Nephron (organoid): ENCODE data around the gene BAIAP3.

Source experiments
- H3K27ac Mint-ChIP-seq, 3 experiments: 2 replicates each; pipeline ENCODE4 v1.8.0; 2020; ENCODE audit warnings: mixed read lengths in 3 of 3, mild to moderate bottlenecking in 2 of 3, moderate library complexity in 1 of 3
- H3K27me3 Mint-ChIP-seq: 2 replicates; pipeline ENCODE4 v1.8.0; 2021; ENCODE audit warnings: low read depth, mild to moderate bottlenecking, moderate library complexity, mixed read lengths
- H3K36me3 Mint-ChIP-seq: 2 replicates; pipeline ENCODE4 v1.8.0; 2020; ENCODE audit warnings: low read depth, mixed read lengths
- H3K4me1 Mint-ChIP-seq: 2 replicates; pipeline ENCODE4 v1.8.0; 2020; ENCODE audit warnings: mixed read lengths
- H3K4me3 Mint-ChIP-seq, 3 experiments: 2 replicates each; pipeline ENCODE4 v1.8.0; 2020; ENCODE audit warnings: mild to moderate bottlenecking in 3 of 3, mixed read lengths in 3 of 3, moderate library complexity in 2 of 3
- H3K9me3 Mint-ChIP-seq: 2 replicates; pipeline ENCODE4 v1.8.0; 2020; ENCODE audit warnings: mixed read lengths
- CTCF ChIP-seq, 3 experiments: fragments of 200-600 bp; sonication (generic); IDR thresholded peaks; one replicate each; pipeline ENCODE4 v1.5.0; 2021; ENCODE audit warnings: antibody characterized with exemption in 3 of 3; ENCODE audit not compliant: unreplicated experiment in 3 of 3

BAIAP3 gene

GRCh38 chr16:1338119-1338730 is 4.8 kb downstream of the BAIAP3 start:
- Mint-ChIP-seq H3K4me3 (no peak overlapping the region), H3K27ac (no peak overlapping the region), H3K4me1 (peaks cover 4% of the 10 kb centered on the region), H3K27me3 (peaks cover 45% of the 10 kb centered on the region), H3K36me3 (no peaks in the 10 kb centered on the region), H3K9me3 (no peaks in the 10 kb centered on the region)
- peak; percentile 37 to 53 (median 48) for TF ChIP-seq CTCF (IDR thresholded peaks at IDR 0.05; ENCODE audit: unreplicated experiment in 3 of 3)

- no peaks in the 10 kb centered on the region for H3K36me3 Mint-ChIP-seq
- no peak for TF ChIP-seq CTCF (IDR thresholded peaks at IDR 0.05; ENCODE audit: unreplicated experiment in 3 of 3)
- peaks cover 52% of the 10 kb centered on the region for H3K27me3 Mint-ChIP-seq
- no peak overlapping the region for H3K27ac Mint-ChIP-seq
- no peaks in the 10 kb centered on the region for H3K9me3 Mint-ChIP-seq
- peaks cover 5% of the 10 kb centered on the region for H3K4me1 Mint-ChIP-seq
- H3K4me3 Mint-ChIP-seq, result no peak overlapping the region
Measured at GRCh38 chr16:1338855-1339675, 5.6 kb downstream of the BAIAP3 start.

- peaks cover 39% of the 10 kb centered on the region for H3K27me3 Mint-ChIP-seq
- H3K4me1 Mint-ChIP-seq, result peaks cover 5% of the 10 kb centered on the region
- no peak overlapping the region for H3K4me3 Mint-ChIP-seq
- no peaks in the 10 kb centered on the region for H3K9me3 Mint-ChIP-seq
- TF ChIP-seq CTCF (IDR thresholded peaks at IDR 0.05; ENCODE audit: unreplicated experiment in 3 of 3), result no peak
- no peaks in the 10 kb centered on the region for H3K36me3 Mint-ChIP-seq
- no peak overlapping the region for H3K27ac Mint-ChIP-seq
Measured at GRCh38 chr16:1340730-1341494, 7.5 kb downstream of the BAIAP3 start.

GRCh38 chr16:1341495-1342420 is 8.3 kb downstream of the BAIAP3 start:
- Mint-ChIP-seq H3K4me1 (peaks cover 5% of the 10 kb centered on the region), H3K4me3 (no peak overlapping the region), H3K9me3 (no peaks in the 10 kb centered on the region), H3K27me3 (peaks cover 31% of the 10 kb centered on the region), H3K27ac (no peak overlapping the region), H3K36me3 (no peaks in the 10 kb centered on the region)
- no peak for TF ChIP-seq CTCF (IDR thresholded peaks at IDR 0.05; ENCODE audit: unreplicated experiment in 3 of 3)

GRCh38 chr16:1342526-1343427 is 9.3 kb downstream of the BAIAP3 start:
- Mint-ChIP-seq H3K36me3 (no peaks in the 10 kb centered on the region), H3K4me3 (peak overlapping the region; percentile 61 to 84 (median 80)), H3K27ac (no peak overlapping the region), H3K9me3 (no peaks in the 10 kb centered on the region), H3K4me1 (peaks cover 5% of the 10 kb centered on the region), H3K27me3 (peaks cover 21% of the 10 kb centered on the region)
- TF ChIP-seq CTCF (IDR thresholded peaks at IDR 0.05; ENCODE audit: unreplicated experiment in 3 of 3), result no peak
